HEK293 (cell line): Measurements from ENCODE around the gene SRBD1.

Experiments
- PATZ1 ChIP-seq: fragments of 450-650 bp; formaldehyde crosslinking; IDR thresholded peaks from 2 replicates; pipeline ENCODE4 v1.5.1; 2016; ENCODE audit warnings: missing biosample characterization, missing genetic modification characterization
- ZNF274 ChIP-seq, 2 experiments: fragments of 200-500 bp in 1 of 2; fragments of 450-650 bp in 1 of 2; sonication (Bioruptor generic) in 1 of 2; formaldehyde crosslinking in 1 of 2; IDR thresholded peaks; 2 replicates each; pipeline versions ENCODE4 v1.5.1 to v1.6.1; 2014 to 2016; ENCODE audit warnings: borderline replicate concordance in 1 of 2, inconsistent platforms in 1 of 2, low read length in 1 of 2, missing biosample characterization in 1 of 2, missing genetic modification characterization in 1 of 2
- ZNF394 ChIP-seq: fragments of 450-650 bp; formaldehyde crosslinking; IDR thresholded peaks from 2 replicates; pipeline ENCODE4 v1.5.1; 2016; ENCODE audit warnings: missing biosample characterization, missing genetic modification characterization, mild to moderate bottlenecking, moderate library complexity, borderline replicate concordance
- TF ChIP-seq, protein P1 (sequence below): fragments of 450-650 bp; formaldehyde crosslinking; IDR thresholded peaks from 2 replicates; pipeline ENCODE4 v1.5.1; 2016; ENCODE audit warnings: missing biosample characterization, missing genetic modification characterization
- TF ChIP-seq, protein P2 (sequence below): fragments of 450-650 bp; formaldehyde crosslinking; IDR thresholded peaks from 2 replicates; pipeline ENCODE4 v1.5.1; 2016; ENCODE audit warnings: missing biosample characterization, missing genetic modification characterization, low read depth

- TF ChIP-seq, protein P1, sequence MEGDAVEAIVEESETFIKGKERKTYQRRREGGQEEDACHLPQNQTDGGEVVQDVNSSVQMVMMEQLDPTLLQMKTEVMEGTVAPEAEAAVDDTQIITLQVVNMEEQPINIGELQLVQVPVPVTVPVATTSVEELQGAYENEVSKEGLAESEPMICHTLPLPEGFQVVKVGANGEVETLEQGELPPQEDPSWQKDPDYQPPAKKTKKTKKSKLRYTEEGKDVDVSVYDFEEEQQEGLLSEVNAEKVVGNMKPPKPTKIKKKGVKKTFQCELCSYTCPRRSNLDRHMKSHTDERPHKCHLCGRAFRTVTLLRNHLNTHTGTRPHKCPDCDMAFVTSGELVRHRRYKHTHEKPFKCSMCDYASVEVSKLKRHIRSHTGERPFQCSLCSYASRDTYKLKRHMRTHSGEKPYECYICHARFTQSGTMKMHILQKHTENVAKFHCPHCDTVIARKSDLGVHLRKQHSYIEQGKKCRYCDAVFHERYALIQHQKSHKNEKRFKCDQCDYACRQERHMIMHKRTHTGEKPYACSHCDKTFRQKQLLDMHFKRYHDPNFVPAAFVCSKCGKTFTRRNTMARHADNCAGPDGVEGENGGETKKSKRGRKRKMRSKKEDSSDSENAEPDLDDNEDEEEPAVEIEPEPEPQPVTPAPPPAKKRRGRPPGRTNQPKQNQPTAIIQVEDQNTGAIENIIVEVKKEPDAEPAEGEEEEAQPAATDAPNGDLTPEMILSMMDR (tag by site-specific recombination) = no peak
- TF ChIP-seq PATZ1 (tag by site-specific recombination) (no peak), ZNF394 (tag by site-specific recombination) (no peak), ZNF274 (IDR thresholded peaks at IDR 0.05; ENCODE audit: low read length) (no peak), ZNF274 (tag by site-specific recombination; IDR thresholded peaks at IDR 0.05; ENCODE audit: borderline replicate concordance) (no peak)
- TF ChIP-seq, protein P2, sequence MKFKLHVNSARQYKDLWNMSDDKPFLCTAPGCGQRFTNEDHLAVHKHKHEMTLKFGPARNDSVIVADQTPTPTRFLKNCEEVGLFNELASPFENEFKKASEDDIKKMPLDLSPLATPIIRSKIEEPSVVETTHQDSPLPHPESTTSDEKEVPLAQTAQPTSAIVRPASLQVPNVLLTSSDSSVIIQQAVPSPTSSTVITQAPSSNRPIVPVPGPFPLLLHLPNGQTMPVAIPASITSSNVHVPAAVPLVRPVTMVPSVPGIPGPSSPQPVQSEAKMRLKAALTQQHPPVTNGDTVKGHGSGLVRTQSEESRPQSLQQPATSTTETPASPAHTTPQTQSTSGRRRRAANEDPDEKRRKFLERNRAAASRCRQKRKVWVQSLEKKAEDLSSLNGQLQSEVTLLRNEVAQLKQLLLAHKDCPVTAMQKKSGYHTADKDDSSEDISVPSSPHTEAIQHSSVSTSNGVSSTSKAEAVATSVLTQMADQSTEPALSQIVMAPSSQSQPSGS = no peak
Measured at GRCh38 chr2:45570671-45571334, 40.3 kb downstream of the SRBD1 start.
